Measurements from ENCODE around the gene ZBTB38. TPM values are rescaled to one million over a fixed set of nuclear protein-coding genes. Genes with fewer than 3 reads are reported as not detected.

Gene ZBTB38
- polyA plus RNA-seq, 1 experiment = 97.1 TPM

- Histone ChIP-seq H3K27ac (ENCODE audit: low read depth, low read length) (peak overlapping the region; percentile 83), H3K4me3 (ENCODE audit: low read depth, low read length) (peak overlapping the region; percentile 68), H3K9me3 (ENCODE audit: control insufficient read depth, insufficient read depth, low read length) (no peaks in the 10 kb centered on the region), H3K27me3 (ENCODE audit: control insufficient read depth, insufficient read depth, low read length) (no peaks in the 10 kb centered on the region)
- TF ChIP-seq, protein P1, sequence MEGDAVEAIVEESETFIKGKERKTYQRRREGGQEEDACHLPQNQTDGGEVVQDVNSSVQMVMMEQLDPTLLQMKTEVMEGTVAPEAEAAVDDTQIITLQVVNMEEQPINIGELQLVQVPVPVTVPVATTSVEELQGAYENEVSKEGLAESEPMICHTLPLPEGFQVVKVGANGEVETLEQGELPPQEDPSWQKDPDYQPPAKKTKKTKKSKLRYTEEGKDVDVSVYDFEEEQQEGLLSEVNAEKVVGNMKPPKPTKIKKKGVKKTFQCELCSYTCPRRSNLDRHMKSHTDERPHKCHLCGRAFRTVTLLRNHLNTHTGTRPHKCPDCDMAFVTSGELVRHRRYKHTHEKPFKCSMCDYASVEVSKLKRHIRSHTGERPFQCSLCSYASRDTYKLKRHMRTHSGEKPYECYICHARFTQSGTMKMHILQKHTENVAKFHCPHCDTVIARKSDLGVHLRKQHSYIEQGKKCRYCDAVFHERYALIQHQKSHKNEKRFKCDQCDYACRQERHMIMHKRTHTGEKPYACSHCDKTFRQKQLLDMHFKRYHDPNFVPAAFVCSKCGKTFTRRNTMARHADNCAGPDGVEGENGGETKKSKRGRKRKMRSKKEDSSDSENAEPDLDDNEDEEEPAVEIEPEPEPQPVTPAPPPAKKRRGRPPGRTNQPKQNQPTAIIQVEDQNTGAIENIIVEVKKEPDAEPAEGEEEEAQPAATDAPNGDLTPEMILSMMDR (IDR thresholded peaks at IDR 0.05; ENCODE audit: low read depth, low read length) = no peak
- DNase-seq (ENCODE audit: low read depth, low spot score) = no peak
- ChIA-PET CTCF (interaction anchor here (1.0 to 4.5 kb wide), 10 partner anchors 15 to 81 kb away, joined by 3 to 19 read pairs (median 6); no protein-coding TSS in a partner anchor), POLR2A (interaction anchor here (1.0 to 5.2 kb wide), 11 partner anchors 16 to 74 kb away, joined by 3 to 66 read pairs (median 11); partner anchors contain the start of gene ZBTB38)
Measured at GRCh38 chr3:141386126-141386488, 17.8 kb downstream of the ZBTB38 start.

DNA sequence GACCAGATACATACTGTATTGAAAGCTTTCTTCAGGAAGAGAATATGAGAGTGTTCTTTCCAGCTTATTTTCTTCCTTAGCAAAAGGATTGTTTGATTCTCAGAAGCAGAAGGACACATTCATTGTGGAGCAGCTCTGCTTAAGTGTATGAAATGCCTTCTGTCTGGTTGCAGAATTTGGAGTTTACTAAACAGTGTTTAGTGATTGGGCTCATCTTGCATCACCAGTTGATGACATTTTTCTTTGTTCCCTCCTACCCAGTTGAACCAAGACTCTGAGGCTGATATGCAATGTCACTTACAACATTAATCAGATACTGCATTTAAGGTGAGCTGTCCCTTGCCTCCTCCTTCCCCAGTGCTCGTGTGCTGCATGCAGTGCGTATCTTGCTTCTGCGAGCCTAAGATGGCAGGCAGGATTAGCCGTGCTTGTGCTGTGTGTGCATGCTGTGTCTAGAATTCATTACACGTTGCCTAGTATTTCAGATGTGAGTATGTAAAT, 18.4 kb downstream of the ZBTB38 start:
- H3K27ac ChIP-seq (ENCODE audit: low read depth, low read length) = peak overlapping the region; percentile 83
- TF ChIP-seq, protein P1 (IDR thresholded peaks at IDR 0.05; ENCODE audit: low read depth, low read length) = no peak
- ChIA-PET CTCF (interaction anchor here (1.0 to 4.5 kb wide), 12 partner anchors 16 to 175 kb away, joined by 3 to 19 read pairs (median 6); no protein-coding TSS in a partner anchor), POLR2A (interaction anchor here (1.0 to 5.2 kb wide), 11 partner anchors 15 to 75 kb away, joined by 3 to 66 read pairs (median 11); partner anchors contain the start of gene ZBTB38)
- no peaks in the 10 kb centered on the region for H3K9me3 ChIP-seq (ENCODE audit: control insufficient read depth, insufficient read depth, low read length)
- H3K27me3 ChIP-seq (ENCODE audit: control insufficient read depth, insufficient read depth, low read length) = no peaks in the 10 kb centered on the region
- DNase-seq (ENCODE audit: low read depth, low spot score) = no peak
- H3K4me3 ChIP-seq (ENCODE audit: low read depth, low read length) = peak overlapping the region; percentile 68

GRCh38 chr3:141387516-141387915, 19.2 kb downstream of the ZBTB38 start:
- H3K27ac ChIP-seq (ENCODE audit: low read depth, low read length) = peak overlapping the region; percentile 25

DNA sequence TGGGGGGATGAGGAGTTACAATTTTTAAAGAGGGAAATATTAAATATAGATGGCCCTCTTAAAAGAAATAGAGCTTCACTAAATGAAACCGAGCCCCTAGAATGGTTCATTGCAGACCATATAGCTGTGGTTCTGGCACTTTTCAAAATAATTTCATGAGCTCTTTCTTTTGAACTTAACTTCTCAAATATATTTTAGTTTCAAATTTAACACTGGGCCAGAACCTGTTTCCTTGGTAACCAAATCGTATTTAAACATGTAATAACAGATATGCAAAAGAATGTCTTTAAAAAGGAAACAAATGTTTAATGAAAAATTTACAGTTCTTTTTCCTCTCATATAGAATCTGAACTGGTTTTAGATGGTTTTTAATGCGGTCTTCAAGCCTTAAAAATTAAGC, 20.1 kb downstream of the ZBTB38 start:
- CTCF ChIA-PET = interaction anchor here (1.0 to 2.2 kb wide), 9 partner anchors 9 to 173 kb away, joined by 3 to 7 read pairs (median 4); no protein-coding TSS in a partner anchor

More at GRCh38 chr3:141387516-141387915, 19.2 kb downstream of the ZBTB38 start:
- H3K27me3 ChIP-seq (ENCODE audit: control insufficient read depth, insufficient read depth, low read length) = no peaks in the 10 kb centered on the region
- peak overlapping the region; percentile 68 for H3K4me3 ChIP-seq (ENCODE audit: low read depth, low read length)
- no peaks in the 10 kb centered on the region for H3K9me3 ChIP-seq (ENCODE audit: control insufficient read depth, insufficient read depth, low read length)
- no peak for DNase-seq (ENCODE audit: low read depth, low spot score)
- TF ChIP-seq, protein P1 (IDR thresholded peaks at IDR 0.05; ENCODE audit: low read depth, low read length) = no peak
- POLR2A ChIA-PET = interaction anchor here (0.6 to 5.2 kb wide), 5 partner anchors 19 to 76 kb away, joined by 3 to 66 read pairs (median 10); partner anchors contain the start of gene ZBTB38
- CTCF ChIA-PET = interaction anchor here (1.0 to 2.2 kb wide), 7 partner anchors 16 to 174 kb away, joined by 3 to 7 read pairs (median 4); no protein-coding TSS in a partner anchor

More for the DNA sequence above, 20.1 kb downstream of the ZBTB38 start:
- TF ChIP-seq, protein P1 (IDR thresholded peaks at IDR 0.05; ENCODE audit: low read depth, low read length) = no peak
- DNase-seq (ENCODE audit: low read depth, low spot score) = no peak
- Histone ChIP-seq H3K27ac (ENCODE audit: low read depth, low read length) (no peak overlapping the region), H3K4me3 (ENCODE audit: low read depth, low read length) (peak overlapping the region; percentile 68), H3K27me3 (ENCODE audit: control insufficient read depth, insufficient read depth, low read length) (no peaks in the 10 kb centered on the region), H3K9me3 (ENCODE audit: control insufficient read depth, insufficient read depth, low read length) (no peaks in the 10 kb centered on the region)
- POLR2A ChIA-PET = interaction anchor here (0.6 to 1.3 kb wide), 2 partner anchors 76 to 77 kb away, joined by 3 read pairs; no protein-coding TSS in a partner anchor
